ENCODE measurements around the gene KPTN. TPM values are rescaled to one million over a fixed set of nuclear protein-coding genes. Genes with fewer than 3 reads are reported as not detected.

Gene KPTN
- total and polyA plus RNA-seq, 2 of the 13 experiments (the other 11 are each of a cell fraction or from before 2014, with no cell fraction given) = 9.1 to 13.3 TPM

DNA sequence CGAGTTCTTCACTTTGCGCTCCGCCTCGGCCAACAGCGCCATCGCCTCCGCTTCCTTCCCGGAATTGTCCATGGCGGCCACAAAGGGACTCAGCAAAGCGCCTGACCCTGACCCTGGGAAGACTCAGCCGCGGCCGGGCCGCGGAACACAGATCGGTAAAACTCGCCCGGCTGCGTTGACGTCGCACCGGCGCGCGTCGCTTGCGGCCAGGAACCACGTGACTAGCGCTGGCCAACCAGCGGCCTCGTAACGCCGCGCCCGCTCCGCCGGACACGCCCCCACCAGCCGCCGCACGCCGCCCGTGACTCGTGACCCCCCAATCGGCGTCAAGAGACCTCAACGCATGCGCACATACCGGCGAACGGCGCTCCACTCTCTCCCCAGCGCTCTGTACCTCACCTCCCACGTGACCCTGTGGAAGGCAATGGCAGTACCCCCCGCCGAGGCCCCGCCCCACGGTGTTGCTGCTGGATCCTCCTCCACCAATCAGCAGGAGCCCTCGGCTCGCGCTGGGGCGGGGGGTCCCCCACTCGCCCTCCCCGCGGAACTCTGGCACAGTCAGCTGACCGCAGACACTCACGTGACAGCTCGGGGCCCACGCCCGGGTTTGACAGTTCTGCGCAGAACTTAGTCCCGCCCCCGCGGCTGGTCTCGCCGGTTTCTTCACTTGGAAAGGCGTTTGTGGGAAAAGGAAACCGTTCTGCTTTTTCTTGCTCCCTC lies 31.0 kb upstream of the KPTN start, which contains the start of gene NAPA (continued):
- TF ChIP-seq, protein P1, sequence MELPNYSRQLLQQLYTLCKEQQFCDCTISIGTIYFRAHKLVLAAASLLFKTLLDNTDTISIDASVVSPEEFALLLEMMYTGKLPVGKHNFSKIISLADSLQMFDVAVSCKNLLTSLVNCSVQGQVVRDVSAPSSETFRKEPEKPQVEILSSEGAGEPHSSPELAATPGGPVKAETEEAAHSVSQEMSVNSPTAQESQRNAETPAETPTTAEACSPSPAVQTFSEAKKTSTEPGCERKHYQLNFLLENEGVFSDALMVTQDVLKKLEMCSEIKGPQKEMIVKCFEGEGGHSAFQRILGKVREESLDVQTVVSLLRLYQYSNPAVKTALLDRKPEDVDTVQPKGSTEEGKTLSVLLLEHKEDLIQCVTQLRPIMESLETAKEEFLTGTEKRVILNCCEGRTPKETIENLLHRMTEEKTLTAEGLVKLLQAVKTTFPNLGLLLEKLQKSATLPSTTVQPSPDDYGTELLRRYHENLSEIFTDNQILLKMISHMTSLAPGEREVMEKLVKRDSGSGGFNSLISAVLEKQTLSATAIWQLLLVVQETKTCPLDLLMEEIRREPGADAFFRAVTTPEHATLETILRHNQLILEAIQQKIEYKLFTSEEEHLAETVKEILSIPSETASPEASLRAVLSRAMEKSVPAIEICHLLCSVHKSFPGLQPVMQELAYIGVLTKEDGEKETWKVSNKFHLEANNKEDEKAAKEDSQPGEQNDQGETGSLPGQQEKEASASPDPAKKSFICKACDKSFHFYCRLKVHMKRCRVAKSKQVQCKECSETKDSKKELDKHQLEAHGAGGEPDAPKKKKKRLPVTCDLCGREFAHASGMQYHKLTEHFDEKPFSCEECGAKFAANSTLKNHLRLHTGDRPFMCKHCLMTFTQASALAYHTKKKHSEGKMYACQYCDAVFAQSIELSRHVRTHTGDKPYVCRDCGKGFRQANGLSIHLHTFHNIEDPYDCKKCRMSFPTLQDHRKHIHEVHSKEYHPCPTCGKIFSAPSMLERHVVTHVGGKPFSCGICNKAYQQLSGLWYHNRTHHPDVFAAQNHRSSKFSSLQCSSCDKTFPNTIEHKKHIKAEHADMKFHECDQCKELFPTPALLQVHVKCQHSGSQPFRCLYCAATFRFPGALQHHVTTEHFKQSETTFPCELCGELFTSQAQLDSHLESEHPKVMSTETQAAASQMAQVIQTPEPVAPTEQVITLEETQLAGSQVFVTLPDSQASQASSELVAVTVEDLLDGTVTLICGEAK (IDR thresholded peaks at IDR 0.05) = no peak
- TF ChIP-seq, protein P1 (CRISPR knock-in tag; IDR thresholded peaks at IDR 0.05) = peak; percentile 54; the same call in 1 of the 2 replicates
- TF ChIP-seq MAFF (IDR thresholded peaks at IDR 0.05; ENCODE audit: low read depth, low read length) = no peak
- TF ChIP-seq ZFP1 (CRISPR knock-in tag; IDR thresholded peaks at IDR 0.05) = no peak
- no peak for TF ChIP-seq NR2F2 (IDR thresholded peaks at IDR 0.05; ENCODE audit: borderline replicate concordance, low read depth)
- no peak for TF ChIP-seq ATF6 (CRISPR knock-in tag; conservative IDR thresholded peaks at IDR 0.05)
- TF ChIP-seq NBN (conservative IDR thresholded peaks at IDR 0.05) = no peak
- peak; percentile 28; the same call in 1 of the 2 replicates for TF ChIP-seq ZNF44 (CRISPR knock-in tag; IDR thresholded peaks at IDR 0.05)
- no peak for TF ChIP-seq ZNF180 (CRISPR knock-in tag; IDR thresholded peaks at IDR 0.05; ENCODE audit: borderline replicate concordance, low read depth)
- TF ChIP-seq FOXC1 (CRISPR knock-in tag; IDR thresholded peaks at IDR 0.05; ENCODE audit: borderline replicate concordance) = no peak
- no peak for TF ChIP-seq ZNF317 (CRISPR knock-in tag; IDR thresholded peaks at IDR 0.05)
- no peak for TF ChIP-seq ZFYVE20 (CRISPR knock-in tag; IDR thresholded peaks at IDR 0.05; ENCODE audit: borderline replicate concordance, low read depth)
- no peak for TF ChIP-seq SIX4 (CRISPR knock-in tag; IDR thresholded peaks at IDR 0.05)
- TF ChIP-seq CENPT (CRISPR knock-in tag; IDR thresholded peaks at IDR 0.05; ENCODE audit: low read depth) = no peak
- 0 out of 2 replicates have a peak, but pooled peaks have one; percentile 44 for TF ChIP-seq ZNF839 (CRISPR knock-in tag; IDR thresholded peaks at IDR 0.05; ENCODE audit: borderline replicate concordance)
- no peak for TF ChIP-seq ZBTB49 (CRISPR knock-in tag; IDR thresholded peaks at IDR 0.05; ENCODE audit: borderline replicate concordance)
- TF ChIP-seq ZMAT3 (CRISPR knock-in tag; conservative IDR thresholded peaks at IDR 0.05) = no peak
